ENCODE data around the gene SMLR1. TPM values are rescaled to one million over a fixed set of nuclear protein-coding genes. Genes with fewer than 3 reads are reported as not detected.
"Not testable (repeated sequence)": the region's sequence is repeated elsewhere in the genome, so short reads cannot be mapped to it uniquely, and the experiment has no call there.

SMLR1 gene
- not detected in 2 replicates for total RNA-seq (2014; rRNA removed; shearing (Covaris generic))
- polyA plus RNA-seq (2015; cell fraction: cytosol; rRNA removed), result not detected in 2 replicates
- not detected in 2 replicates for polyA plus RNA-seq (2015; cell fraction: nucleus; rRNA removed)

- no peak for DNase-seq (ENCODE audit: low read depth)
Observed at GRCh38 chr6:130827247-130828149, at the start of gene SMLR1. SMLR1 (plus strand) TSS chr6:130827406; CDS start chr6:130827414, 8 bp downstream.

DNA sequence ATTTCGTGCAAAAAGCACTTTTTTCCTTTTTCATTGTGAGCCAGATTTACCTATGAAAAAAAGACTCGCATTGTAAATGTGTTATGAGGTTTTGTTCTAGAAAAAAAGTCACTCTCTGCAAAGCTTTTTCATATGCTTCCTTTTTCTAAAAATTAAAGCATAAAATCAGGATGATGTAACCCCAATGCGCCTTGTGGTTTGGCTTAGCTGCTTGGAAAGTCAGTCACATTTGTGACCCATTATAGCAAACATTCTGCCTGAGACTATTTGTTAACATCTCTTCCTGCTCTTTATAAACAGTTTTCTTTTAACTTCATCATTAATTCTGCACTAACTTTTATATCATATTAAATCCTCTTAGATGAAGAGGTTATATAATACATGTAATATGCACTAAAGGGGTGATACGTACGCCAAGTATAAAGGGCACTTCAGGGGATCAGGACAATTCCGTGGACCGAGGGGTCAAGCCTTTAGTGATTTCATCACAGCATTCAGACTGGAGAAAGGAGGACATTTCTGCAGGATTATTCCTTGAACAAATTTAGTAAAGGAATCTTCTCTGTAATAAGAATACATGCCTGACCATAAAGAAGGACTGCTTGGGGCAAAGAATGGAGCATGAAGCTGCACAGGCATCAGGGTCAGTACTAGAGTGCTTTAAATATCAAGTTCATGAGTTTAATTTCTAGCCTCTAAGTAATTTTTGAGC is 48.1 kb upstream of the SMLR1 start:
- peak; percentile 13 for DNase-seq (ENCODE audit: low read depth)

- DNase-seq (ENCODE audit: low read depth), result no peak
Observed at GRCh38 chr6:130779658-130780033, 47.6 kb upstream of the SMLR1 start.

GRCh38 chr6:130780122-130780521 is 47.1 kb upstream of the SMLR1 start:
- DNase-seq (ENCODE audit: low read depth), result peak; percentile 0

DNA sequence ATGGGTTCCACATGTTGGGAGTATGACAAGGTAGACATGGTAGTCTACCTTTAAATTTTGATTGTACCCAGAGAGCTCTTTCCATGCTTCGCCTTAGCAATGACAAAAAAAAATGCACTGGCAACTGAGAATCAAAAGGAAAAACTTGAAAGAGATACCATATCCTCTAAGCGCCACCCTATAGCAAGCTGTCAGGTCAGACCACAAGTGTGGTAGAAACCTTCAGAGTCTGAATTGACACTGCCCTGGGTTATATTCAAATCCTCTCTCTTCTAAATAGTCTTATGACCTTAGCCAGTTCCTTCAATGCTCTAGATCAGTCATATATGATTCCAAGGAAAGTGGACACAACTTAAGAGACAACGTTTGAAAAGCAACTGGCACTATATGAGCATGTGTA is 45.6 kb upstream of the SMLR1 start:
- no peak for DNase-seq (ENCODE audit: low read depth)

GRCh38 chr6:130783416-130784107 is 43.6 kb upstream of the SMLR1 start:
- no peak for DNase-seq (ENCODE audit: low read depth)

DNA sequence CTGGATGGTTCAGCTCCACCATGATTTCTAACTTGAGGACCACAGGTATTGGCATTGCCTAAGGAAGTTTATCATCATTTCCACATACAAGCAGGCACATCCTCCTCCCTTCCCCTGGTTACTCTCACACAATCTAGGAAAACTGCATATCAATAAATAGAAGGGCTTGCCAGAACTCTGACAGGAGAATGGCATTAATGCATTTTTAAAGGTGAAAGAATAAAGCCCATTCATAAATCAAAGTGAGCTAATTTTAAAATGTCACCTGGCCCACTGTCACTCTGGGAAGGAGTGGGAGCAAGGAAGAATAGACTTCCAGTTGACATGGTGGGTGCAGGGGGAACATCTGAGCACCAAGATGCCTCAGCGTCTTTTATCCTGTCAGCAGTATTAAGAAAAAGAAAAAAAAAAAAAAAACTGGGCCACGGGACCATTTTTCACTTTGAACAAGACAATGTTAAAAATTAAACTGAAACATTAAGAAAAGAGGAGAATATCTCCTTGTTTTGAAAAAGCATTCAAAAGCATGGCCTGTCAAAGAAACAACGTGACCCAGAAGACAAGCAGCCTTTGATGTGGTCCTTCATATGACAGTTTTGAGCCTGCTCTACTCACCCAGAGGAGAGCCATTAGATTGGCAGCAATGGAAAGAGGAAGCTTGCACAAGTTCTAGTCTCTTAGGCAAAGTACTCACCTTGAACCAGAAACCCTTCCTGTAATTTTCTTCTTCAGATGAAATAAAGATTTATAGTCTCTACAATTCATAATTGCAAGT is 39.3 kb upstream of the SMLR1 start:
- no peak for DNase-seq (ENCODE audit: low read depth)

DNA sequence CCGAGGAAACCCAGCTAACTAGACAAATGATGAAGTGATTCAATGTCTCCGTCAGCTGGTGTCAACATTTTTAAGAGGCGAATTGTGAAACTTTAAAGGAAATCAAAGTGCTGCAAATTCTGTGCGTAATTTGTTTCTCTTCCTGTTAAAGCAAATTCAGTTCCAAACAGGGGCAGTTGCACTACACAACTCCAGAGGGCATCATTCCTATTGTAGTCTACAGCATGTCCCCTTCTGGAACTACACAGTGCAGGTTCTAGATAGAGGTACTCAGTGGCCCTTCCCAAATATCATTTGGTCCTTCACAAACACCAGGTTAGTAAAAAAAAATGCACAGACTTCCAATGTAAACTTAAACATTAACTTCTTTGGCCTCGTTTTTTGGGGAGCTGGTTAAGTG is 38.3 kb upstream of the SMLR1 start:
- no peak for DNase-seq (ENCODE audit: low read depth)

- no peak for DNase-seq (ENCODE audit: low read depth)
Observed at GRCh38 chr6:130794010-130794697, 33.1 kb upstream of the SMLR1 start.

DNA sequence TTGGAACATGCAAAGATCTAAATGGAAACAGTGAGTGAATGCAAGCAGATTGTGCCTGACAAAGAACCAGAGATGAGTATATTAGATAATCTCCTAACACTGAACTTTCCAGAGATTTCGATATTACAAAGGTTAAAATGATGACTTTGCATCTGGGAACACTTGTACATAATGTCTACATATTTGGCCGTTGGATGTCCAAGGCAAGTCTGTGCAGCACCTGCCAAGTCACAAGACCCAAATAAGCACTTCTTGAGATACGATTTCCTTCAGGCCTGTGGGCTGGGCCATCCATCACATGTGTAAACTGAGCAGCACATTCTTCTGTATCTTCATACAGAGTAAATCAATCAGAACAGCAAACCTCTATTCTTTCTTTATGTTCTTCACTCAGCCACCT is 32.5 kb upstream of the SMLR1 start:
- DNase-seq (ENCODE audit: low read depth), result no peak

GRCh38 chr6:130796313-130796905 is 30.8 kb upstream of the SMLR1 start:
- DNase-seq (ENCODE audit: low read depth), result peak; percentile 47

GRCh38 chr6:130797061-130797460 is 30.1 kb upstream of the SMLR1 start:
- no peak for DNase-seq (ENCODE audit: low read depth)

DNA sequence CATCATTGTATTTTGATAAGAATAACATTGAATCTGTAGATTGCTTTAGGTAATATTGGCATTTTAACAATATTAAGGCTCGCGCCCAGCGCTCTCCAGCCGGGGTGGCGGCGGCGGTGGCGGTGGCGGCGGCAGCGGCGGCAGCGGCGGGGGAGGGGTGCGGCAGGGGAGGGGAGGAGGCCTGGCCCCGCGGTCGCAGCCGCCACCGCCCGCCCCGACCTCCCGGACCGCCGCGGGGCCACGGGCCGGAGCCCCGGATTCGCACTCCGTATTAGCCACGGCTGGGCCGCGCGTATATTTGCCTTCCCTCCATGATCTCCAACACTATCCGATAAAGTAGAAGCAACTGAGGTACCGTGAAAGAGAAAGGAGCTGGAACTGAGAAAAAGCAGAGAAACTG is 25.8 kb upstream of the SMLR1 start:
- DNase-seq (ENCODE audit: low read depth), result not testable (repeated sequence)

DNA sequence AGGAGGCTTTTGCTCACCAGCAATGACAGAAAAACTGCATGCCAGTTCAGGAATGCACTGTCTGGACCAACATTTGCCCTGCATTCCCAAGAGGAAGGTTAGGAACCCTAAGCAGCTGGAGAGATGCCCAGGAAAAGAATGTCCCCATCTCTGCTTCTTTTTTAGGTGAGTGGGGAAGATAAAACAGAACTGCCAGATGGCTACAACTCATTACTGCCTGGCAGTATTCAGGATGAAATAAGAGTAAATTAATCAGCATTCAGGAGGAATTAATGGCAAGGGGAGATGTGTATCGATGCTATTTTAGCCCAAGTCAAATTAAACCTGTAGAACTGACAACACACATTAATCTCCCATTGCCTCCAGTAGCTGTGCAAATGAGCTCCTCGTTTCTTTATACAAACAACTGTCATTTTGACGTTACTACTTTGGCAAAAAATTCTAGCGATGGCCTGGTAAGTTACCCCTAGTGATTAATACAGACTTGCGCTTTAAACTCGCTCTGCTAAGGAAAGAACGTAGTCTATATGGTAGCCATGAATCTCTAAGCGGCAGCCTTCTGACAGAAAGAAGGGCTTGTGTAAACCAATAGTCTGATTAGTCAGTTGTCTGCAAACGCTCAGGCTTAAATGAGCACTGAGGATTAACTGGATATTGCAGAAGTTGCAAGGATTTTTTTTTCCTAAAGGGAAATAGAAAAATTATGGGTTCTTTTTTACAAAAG is 16.7 kb upstream of the SMLR1 start:
- no peak for DNase-seq (ENCODE audit: low read depth)

- DNase-seq (ENCODE audit: low read depth), result no peak
Observed at GRCh38 chr6:130811932-130812331, 15.3 kb upstream of the SMLR1 start.

DNA sequence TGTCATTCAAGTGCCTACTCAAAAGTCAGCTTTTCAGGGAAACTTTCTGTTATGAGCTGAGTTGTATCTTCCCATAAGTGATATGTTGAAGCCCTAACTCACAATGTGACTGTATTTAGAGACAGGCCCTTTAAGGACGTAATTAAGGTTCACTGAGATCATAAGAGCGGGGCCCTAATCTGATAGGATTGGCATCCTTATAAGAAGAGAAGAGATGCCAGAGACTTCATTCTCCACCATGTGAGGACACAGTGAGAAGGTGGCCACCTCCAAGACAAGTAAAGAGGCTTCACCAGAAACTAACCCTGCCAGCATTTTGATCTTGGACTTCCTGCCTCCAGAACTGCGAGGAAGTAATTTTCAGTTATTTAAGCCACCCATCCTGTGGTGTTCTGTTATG is 12.7 kb upstream of the SMLR1 start:
- DNase-seq (ENCODE audit: low read depth), result no peak

DNA sequence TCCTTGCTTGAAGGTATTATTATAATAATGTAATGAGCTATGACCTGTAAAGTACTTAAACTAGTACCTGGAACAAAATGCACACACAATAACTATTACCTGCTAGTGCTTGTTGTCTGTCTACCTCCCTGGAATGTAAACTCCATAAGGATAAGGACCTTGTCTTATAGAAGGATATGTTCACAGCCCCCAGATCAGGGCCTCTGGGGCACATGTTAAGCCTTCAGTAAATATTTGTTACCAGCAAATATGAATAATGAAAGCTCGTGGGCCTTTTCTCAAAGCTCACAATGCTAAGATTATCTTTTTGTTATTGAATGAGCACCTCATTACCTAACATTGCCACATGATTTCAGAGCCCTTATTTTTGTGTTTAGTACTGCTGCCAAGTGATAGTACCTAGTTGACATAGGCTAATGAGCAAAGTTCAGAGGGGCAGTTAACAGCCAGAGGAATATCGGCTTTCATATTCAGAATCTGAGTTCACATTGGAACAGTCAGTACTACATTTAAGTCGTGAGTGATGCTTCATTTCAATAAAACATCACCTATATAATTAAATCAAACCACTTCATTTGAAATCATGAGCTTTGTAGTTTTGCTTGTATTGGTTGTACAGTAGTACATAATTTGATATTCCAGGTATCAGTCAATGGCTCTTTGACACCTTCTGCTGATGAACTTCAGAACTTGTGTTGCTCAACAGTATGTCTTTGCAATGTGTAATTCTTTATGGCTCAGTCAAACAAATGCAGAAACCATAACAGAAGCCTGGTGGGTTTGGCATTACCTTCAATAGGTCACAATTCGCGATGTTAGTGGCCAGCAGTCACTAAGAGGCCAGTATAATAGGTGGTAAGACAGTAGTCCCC is 11.8 kb upstream of the SMLR1 start:
- DNase-seq (ENCODE audit: low read depth), result no peak

DNA sequence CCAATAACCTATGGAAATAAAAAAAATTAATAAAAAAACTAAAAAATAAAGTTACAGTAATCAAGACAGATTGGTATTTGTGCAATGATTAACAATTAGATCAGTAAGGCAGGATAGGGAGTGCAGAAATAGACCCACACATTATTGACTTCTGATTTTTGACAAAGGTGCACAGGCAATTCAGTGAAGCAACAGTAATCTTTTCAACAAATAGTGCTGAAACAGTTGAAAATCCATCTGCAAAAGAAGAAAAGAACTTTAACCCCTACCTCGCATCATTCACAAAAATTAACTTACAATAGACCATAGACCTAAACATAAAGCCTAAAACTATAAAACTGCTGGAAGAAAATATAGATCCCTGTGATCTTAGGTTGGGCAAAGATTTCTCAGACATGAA is 4.5 kb upstream of the SMLR1 start:
- DNase-seq (ENCODE audit: low read depth), result no peak

Data from HT1080 (cell line).